Measurements from ENCODE around the gene BSG.

DNA sequence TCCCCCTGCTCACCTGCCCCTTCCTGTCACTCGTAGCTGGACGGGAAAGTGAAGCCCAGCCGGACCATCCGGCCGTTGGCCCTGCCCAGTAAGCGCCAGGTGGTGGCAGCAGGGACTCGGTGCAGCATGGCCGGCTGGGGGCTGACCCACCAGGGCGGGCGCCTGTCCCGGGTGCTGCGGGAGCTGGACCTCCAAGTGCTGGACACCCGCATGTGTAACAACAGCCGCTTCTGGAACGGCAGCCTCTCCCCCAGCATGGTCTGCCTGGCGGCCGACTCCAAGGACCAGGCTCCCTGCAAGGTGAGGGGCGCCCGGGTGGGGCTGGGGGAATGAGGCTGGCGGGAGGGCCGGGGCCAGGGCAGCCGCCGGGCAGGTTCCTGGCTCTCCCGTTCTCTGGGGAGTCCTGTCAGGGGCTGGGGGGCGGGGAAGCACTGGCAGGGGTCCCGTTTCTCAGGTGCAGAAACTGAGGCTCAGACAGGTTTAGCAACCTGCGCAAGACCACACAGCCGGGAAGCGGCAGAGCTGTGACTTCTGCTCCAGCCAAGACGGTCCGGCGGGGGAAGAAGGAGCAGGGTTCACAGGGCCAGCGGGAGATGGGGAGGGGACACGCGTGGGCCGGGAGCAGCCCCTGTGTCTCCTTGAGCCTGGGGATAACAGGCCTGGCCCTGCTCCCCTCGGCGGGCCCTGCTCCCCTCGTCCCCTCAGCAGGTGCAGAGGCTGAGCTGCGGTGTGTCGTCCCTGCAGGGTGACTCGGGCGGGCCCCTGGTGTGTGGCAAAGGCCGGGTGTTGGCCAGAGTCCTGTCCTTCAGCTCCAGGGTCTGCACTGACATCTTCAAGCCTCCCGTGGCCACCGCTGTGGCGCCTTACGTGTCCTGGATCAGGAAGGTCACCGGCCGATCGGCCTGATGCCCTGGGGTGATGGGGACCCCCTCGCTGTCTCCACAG is 23.2 kb upstream of the BSG start:
- TF ChIP-seq, protein P1, sequence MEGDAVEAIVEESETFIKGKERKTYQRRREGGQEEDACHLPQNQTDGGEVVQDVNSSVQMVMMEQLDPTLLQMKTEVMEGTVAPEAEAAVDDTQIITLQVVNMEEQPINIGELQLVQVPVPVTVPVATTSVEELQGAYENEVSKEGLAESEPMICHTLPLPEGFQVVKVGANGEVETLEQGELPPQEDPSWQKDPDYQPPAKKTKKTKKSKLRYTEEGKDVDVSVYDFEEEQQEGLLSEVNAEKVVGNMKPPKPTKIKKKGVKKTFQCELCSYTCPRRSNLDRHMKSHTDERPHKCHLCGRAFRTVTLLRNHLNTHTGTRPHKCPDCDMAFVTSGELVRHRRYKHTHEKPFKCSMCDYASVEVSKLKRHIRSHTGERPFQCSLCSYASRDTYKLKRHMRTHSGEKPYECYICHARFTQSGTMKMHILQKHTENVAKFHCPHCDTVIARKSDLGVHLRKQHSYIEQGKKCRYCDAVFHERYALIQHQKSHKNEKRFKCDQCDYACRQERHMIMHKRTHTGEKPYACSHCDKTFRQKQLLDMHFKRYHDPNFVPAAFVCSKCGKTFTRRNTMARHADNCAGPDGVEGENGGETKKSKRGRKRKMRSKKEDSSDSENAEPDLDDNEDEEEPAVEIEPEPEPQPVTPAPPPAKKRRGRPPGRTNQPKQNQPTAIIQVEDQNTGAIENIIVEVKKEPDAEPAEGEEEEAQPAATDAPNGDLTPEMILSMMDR (conservative IDR thresholded peaks at IDR 0.05 in 1 of 2, IDR thresholded peaks at IDR 0.05 in 1 of 2; ENCODE audit: extremely low read depth in 1 of 2, insufficient read depth in 1 of 2, low read depth in 1 of 2, low read length in 2 of 2): no peak
- no peak for TF ChIP-seq EZH2 (IDR thresholded peaks at IDR 0.05; ENCODE audit: borderline replicate concordance, low read length)
